GM12878 (cell line): ENCODE measurements around the gene BFSP2. TPM values are rescaled to one million over a fixed set of nuclear protein-coding genes. Genes with fewer than 3 reads are reported as not detected.
A peak's percentile ranks its signal among the peaks of the same experiment; 100 is the strongest.

ENCODE experiments used
- ATAC-seq: fragments of 200-7000 bp; cut with Tn5 transposase; 3 replicates; pipeline ENCODE4 v1.9.1; 2020; ENCODE audit warnings: mild to moderate bottlenecking, moderate library complexity
- BruUV-seq: library from RNA; stranded (reverse); fragments of 400-500 nt; replicated peaks from 2 replicates; lab custom pipeline; 2021; lab: Mats Ljungman, UMichigan
- CTCF ChIA-PET: fragments of 300-600 bp; sonication (Branson Sonifier 250); formaldehyde crosslinking; extraction: SDS; loops from one replicate; lab custom pipeline; 2021; ENCODE audit warnings: inconsistent platforms; lab: Yijun Ruan, JAX
- POLR2A ChIA-PET: fragments of 350-600 bp; formaldehyde crosslinking; extraction: SDS; loops from one replicate; lab custom pipeline; 2021; ENCODE audit warnings: inconsistent platforms; lab: Charles Lee
- RAD21 ChIA-PET: fragments of 300-600 bp; sonication (Branson Sonifier 250); formaldehyde crosslinking; loops from one replicate; lab custom pipeline; 2023; ENCODE audit warnings: antibody characterized with exemption; ENCODE audit not compliant: unreplicated experiment; lab: Charles Lee
- SMC1A ChIA-PET: fragments of 300-600 bp; sonication (Branson Sonifier 250); formaldehyde crosslinking; loops from one replicate; lab custom pipeline; 2023; ENCODE audit not compliant: unreplicated experiment, uncharacterized antibody; lab: Charles Lee
- DNase-seq: peaks from one replicate; pipeline ENCODE4 v3.0.0-alpha.2; 2011; ENCODE audit warnings: low read depth, low spot score
- FAIRE-seq: peaks from 3 replicates; lab custom pipeline; 2011; peaks lifted over from hg19 to GRCh38; lab: Jason Lieb, UNC
- H2AFZ ChIP-seq: 2 replicates; pipeline ENCODE4 v1.6.0; 2011; ENCODE audit warnings: low read depth, low read length, control low read depth; ENCODE audit not compliant: control insufficient read depth
- H3K27ac ChIP-seq: 2 replicates; pipeline ENCODE4 v1.5.1; 2011; ENCODE audit warnings: control low read depth; ENCODE audit not compliant: control insufficient read depth, insufficient read depth
- H3K27me3 ChIP-seq, 2 experiments: replicated peaks in 1 of 2; 2 replicates each; pipeline versions ENCODE4 v1.6.0 to v1.6.1; 2011; ENCODE audit warnings: low read length in 1 of 2; ENCODE audit not compliant: control insufficient read depth in 2 of 2, insufficient read depth in 2 of 2
- H3K36me3 ChIP-seq, 2 experiments: 2 replicates each; pipeline ENCODE4 v1.5.1; 2011; ENCODE audit warnings: low read length in 1 of 2; ENCODE audit not compliant: control insufficient read depth in 2 of 2, insufficient read depth in 2 of 2
- H3K4me1 ChIP-seq: 2 replicates; pipeline ENCODE4 v1.6.1; 2011; ENCODE audit warnings: mild to moderate bottlenecking, low read length, moderate library complexity, mixed read lengths; ENCODE audit not compliant: control insufficient read depth, insufficient read depth
- H3K4me2 ChIP-seq: 2 replicates; pipeline ENCODE4 v1.6.0; 2011; ENCODE audit warnings: control low read depth; ENCODE audit not compliant: control insufficient read depth, insufficient read depth
- H3K4me3 ChIP-seq: fragments of 200-600 bp; sonication (generic); 2 replicates; pipeline ENCODE4 v1.5.1; 2016
- H3K79me2 ChIP-seq: 2 replicates; pipeline ENCODE4 v1.6.0; 2011; ENCODE audit warnings: low read length; ENCODE audit not compliant: control insufficient read depth, insufficient read depth
- H3K9ac ChIP-seq: 2 replicates; pipeline ENCODE4 v1.8.0; 2011; ENCODE audit warnings: low read length, control low read depth, mixed read lengths; ENCODE audit not compliant: control insufficient read depth, insufficient read depth
- H3K9me3 ChIP-seq: replicated peaks from 3 replicates; pipeline ENCODE4 v1.5.1; 2011; ENCODE audit warnings: mild to moderate bottlenecking, low read length; ENCODE audit not compliant: control insufficient read depth, insufficient read depth
- H4K20me1 ChIP-seq: 2 replicates; pipeline ENCODE4 v1.6.0; 2011; ENCODE audit not compliant: control insufficient read depth, insufficient read depth
- LARP7 ChIP-seq: fragments of 450-650 bp; IDR thresholded peaks from 2 replicates; pipeline ENCODE4 v1.6.1; 2017; ENCODE audit warnings: mild to moderate bottlenecking
- PAX5 ChIP-seq: IDR thresholded peaks from 2 replicates; pipeline ENCODE4 v1.6.1; 2011; ENCODE audit warnings: low read depth, low read length, borderline replicate concordance
- PBX3 ChIP-seq: IDR thresholded peaks from 2 replicates; pipeline ENCODE4 v1.6.1; 2011; ENCODE audit warnings: mild to moderate bottlenecking, low read depth, low read length, moderate library complexity; ENCODE audit not compliant: insufficient replicate concordance
- SREBF1 ChIP-seq: IDR thresholded peaks from 2 replicates; pipeline ENCODE4 v1.6.1; 2012; ENCODE audit warnings: mild to moderate bottlenecking, low read length
- STAT3 ChIP-seq: IDR thresholded peaks from 2 replicates; pipeline ENCODE4 v1.6.1; 2011; ENCODE audit warnings: low read depth, low read length, improper control_type of control experiment
- WGBS: methylation state at CpG from one replicate; pipeline ENCODE4 v1.1.6; 2016; ENCODE audit warnings: low lambda C conversion rate; ENCODE audit not compliant: insufficient replicate concordance, insufficient coverage; ENCODE audit errors: missing lambda C conversion rate; 5-methylcytosine and 5-hydroxymethylcytosine counted together
- in situ Hi-C: fragments of 300-500 bp; cut with MboI; formaldehyde crosslinking; loops from 9 replicates; pipeline ENCODE4 v1.14.3; 2018; ENCODE audit warnings: mixed read lengths
- intact Hi-C: fragments of 100-400 bp; cut with micrococcal nuclease; formaldehyde crosslinking; loops from one replicate; pipeline ENCODE4 v1.14.2; 2022; ENCODE audit not compliant: unreplicated experiment
- polyA plus RNA-seq, 11 experiments: library from polyadenylated mRNA; depleted of rRNA in 4 of 11; unstranded in 6 of 11; stranded (reverse) in 5 of 11; fragments of >200 nt; fragmentation: Nextera tagmentation in 4 of 11; fragmentation: Illumina TruSeq in 1 of 11; extraction: Ambion mirVana in 4 of 11; extraction: Trizol in 1 of 11; gene quantifications; 1 replicate in 1 of 11; 2 replicates in 10 of 11; pipeline versions ENCODE4 v1.2.1 to v1.2.3, GENCODE V29; 2011 to 2016; ENCODE audit warnings: inconsistent platforms in 2 of 11, missing spikeins in 2 of 11, low read depth in 1 of 11
- total RNA-seq, 4 experiments: library from RNA; depleted of rRNA in 3 of 4; stranded (reverse); fragments of >200 nt in 3 of 4; fragmentation: Illumina TruSeq in 1 of 4; extraction: Trizol in 1 of 4; gene quantifications; 2 replicates each; pipeline versions ENCODE4 v1.2.1 to v1.2.3, GENCODE V29; 2013 to 2021
- TF ChIP-seq, protein P1 (sequence below): fragments of 450-650 bp; IDR thresholded peaks from 2 replicates; pipeline ENCODE4 v1.6.1; 2016; ENCODE audit warnings: mild to moderate bottlenecking
- TF ChIP-seq, protein P2 (sequence below): fragments of 450-650 bp; IDR thresholded peaks from 2 replicates; pipeline ENCODE4 v1.6.1; 2018; ENCODE audit warnings: borderline replicate concordance, mild to moderate bottlenecking; ENCODE audit not compliant: partially characterized antibody

BFSP2 gene
- total and polyA plus RNA-seq, 10 of the 15 experiments (the other 5 are each of a cell fraction or from before 2014, with no cell fraction given), result 1.5 to 20.4 (median 7.3) TPM

- TF ChIP-seq, protein P1, sequence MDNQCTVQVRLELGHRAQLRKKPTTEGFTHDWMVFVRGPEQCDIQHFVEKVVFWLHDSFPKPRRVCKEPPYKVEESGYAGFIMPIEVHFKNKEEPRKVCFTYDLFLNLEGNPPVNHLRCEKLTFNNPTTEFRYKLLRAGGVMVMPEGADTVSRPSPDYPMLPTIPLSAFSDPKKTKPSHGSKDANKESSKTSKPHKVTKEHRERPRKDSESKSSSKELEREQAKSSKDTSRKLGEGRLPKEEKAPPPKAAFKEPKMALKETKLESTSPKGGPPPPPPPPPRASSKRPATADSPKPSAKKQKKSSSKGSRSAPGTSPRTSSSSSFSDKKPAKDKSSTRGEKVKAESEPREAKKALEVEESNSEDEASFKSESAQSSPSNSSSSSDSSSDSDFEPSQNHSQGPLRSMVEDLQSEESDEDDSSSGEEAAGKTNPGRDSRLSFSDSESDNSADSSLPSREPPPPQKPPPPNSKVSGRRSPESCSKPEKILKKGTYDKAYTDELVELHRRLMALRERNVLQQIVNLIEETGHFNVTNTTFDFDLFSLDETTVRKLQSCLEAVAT, result no peak
- TF ChIP-seq, all 136 proteins: peak for 0
Measured at GRCh38 chr3:133412183-133413132, 12.6 kb downstream of the BFSP2 start (continued).

DNA sequence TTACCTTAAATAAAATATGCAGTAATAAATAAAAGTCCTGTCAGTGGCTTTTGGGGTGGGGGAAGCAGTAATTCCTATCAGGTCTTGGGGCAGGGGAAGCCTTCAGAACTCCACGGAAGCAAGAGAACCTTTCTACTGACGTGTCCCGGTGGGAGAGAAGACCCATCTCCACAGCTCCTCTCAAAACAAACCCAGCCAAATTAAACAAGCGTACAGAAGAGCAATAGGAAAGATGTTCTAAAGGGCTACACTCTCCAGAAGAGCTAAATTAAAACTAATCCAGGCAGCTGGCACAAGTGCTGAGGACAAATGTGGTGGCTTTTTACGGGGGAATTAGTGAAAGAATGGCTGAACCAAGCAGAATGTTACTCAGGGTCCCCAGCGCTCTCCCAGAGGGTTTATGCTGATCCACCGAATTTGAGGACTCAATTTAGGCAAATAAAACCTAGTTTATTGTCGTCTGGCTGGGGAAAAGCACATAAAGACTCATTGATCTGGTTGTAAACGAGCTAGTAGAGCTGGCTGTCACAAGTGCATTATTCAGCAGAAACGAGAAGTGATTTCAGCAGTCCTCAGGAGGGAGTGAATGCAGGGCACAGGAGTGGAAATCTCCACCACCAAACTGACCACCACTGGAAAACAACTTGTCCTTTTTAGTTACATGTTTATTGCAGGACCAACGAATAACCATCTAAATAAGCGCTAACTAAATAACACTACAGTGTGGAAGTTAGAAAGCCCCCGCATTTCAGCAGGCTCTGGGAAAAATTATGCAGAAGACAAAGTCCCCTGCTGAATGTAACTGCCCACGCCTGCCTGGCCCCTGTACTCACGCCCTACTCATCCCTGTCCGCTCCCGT, 13.5 kb downstream of the BFSP2 start:
- Histone ChIP-seq H3K79me2 (no peaks in the 10 kb centered on the region), H3K4me3 (no peak overlapping the region), H3K9me3 (no peaks in the 10 kb centered on the region), H3K27me3 (peaks cover 0 to 2% of the 10 kb centered on the region in 2 experiments; a peak in 1 of 4 replicates), H3K27ac (no peak overlapping the region), H2AFZ (no peak overlapping the region), H3K9ac (no peak overlapping the region), H3K4me1 (no peaks in the 10 kb centered on the region), H3K4me2 (no peak overlapping the region), H3K36me3 (no peaks in the 10 kb centered on the region), H4K20me1 (no peaks in the 10 kb centered on the region)
- intact Hi-C loops (no loop called here), in situ Hi-C loops (no loop called here)
- FAIRE-seq, result no peak
- BruUV-seq, result no TSS peak
- SMC1A ChIA-PET, result interaction anchor here (0.7 kb wide), 1 partner anchor 29 kb away, joined by 3 read pairs; no protein-coding TSS in a partner anchor
- POLR2A ChIA-PET, result no interaction called here
- RAD21 ChIA-PET, result no interaction called here
- ATAC-seq, result peak; percentile 64
- WGBS, result 28% methylated on average over 17 of the region's 17 CpGs
- CTCF ChIA-PET, result interaction anchor here (1.5 kb wide), 1 partner anchor 9 kb away, joined by 4 read pairs; no protein-coding TSS in a partner anchor
- DNase-seq, result no peak
- no peak for TF ChIP-seq LARP7
- TF ChIP-seq, protein P1, result no peak
- TF ChIP-seq SREBF1, result no peak
- no peak for TF ChIP-seq PBX3
- no peak for TF ChIP-seq STAT3
- TF ChIP-seq PAX5, result no peak
- TF ChIP-seq, protein P2, sequence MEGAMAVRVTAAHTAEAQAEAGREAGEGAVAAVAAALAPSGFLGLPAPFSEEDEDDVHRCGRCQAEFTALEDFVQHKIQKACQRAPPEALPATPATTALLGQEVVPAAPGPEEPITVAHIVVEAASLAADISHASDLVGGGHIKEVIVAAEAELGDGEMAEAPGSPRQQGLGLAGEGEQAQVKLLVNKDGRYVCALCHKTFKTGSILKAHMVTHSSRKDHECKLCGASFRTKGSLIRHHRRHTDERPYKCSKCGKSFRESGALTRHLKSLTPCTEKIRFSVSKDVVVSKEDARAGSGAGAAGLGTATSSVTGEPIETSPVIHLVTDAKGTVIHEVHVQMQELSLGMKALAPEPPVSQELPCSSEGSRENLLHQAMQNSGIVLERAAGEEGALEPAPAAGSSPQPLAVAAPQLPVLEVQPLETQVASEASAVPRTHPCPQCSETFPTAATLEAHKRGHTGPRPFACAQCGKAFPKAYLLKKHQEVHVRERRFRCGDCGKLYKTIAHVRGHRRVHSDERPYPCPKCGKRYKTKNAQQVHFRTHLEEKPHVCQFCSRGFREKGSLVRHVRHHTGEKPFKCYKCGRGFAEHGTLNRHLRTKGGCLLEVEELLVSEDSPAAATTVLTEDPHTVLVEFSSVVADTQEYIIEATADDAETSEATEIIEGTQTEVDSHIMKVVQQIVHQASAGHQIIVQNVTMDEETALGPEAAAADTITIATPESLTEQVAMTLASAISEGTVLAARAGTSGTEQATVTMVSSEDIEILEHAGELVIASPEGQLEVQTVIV, result no peak
